ENCODE results near the gene PRUNE2. TPM values are rescaled to one million over a fixed set of nuclear protein-coding genes. Genes with fewer than 3 reads are reported as not detected.

PRUNE2 gene
- total RNA-seq, 4 donors from 2014 or later, result 586 to 728 (median 654) TPM

DNA sequence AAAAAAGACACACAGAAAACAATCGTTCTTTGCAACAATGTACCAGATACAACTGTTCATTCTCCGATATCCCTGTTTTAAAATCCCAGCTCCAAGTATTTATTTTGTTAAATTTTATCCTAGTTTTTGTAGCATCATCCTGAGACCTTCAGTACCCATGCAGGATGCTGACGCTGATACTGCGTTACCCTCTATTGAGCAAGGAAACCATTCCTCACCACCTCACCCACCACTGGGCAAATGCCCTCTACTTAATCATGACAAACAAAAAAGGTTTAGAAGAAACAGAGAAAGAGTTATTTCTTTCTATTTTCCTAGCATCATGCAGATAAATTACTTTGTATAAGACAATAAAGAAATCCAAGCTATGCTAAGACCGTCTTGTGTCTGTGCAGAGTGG, 277.8 kb downstream of the PRUNE2 start:
- 92% methylated on average over 5 of the region's 5 CpGs for WGBS
- DNase-seq (ENCODE audit: extremely low spot score), result no peak
- Histone ChIP-seq H3K27ac (replicated peaks in 1 of 4) (no peak overlapping the region), H3K9me3 (no peaks in the 10 kb centered on the region), H3K36me3 (peaks cover 0 to 98% (median 34%) of the 10 kb centered on the region in 4 donors), H3K27me3 (no peaks in the 10 kb centered on the region), H3K4me3 (no peak overlapping the region), H3K4me1 (no peaks in the 10 kb centered on the region)
- TF ChIP-seq, protein P1, sequence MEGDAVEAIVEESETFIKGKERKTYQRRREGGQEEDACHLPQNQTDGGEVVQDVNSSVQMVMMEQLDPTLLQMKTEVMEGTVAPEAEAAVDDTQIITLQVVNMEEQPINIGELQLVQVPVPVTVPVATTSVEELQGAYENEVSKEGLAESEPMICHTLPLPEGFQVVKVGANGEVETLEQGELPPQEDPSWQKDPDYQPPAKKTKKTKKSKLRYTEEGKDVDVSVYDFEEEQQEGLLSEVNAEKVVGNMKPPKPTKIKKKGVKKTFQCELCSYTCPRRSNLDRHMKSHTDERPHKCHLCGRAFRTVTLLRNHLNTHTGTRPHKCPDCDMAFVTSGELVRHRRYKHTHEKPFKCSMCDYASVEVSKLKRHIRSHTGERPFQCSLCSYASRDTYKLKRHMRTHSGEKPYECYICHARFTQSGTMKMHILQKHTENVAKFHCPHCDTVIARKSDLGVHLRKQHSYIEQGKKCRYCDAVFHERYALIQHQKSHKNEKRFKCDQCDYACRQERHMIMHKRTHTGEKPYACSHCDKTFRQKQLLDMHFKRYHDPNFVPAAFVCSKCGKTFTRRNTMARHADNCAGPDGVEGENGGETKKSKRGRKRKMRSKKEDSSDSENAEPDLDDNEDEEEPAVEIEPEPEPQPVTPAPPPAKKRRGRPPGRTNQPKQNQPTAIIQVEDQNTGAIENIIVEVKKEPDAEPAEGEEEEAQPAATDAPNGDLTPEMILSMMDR (IDR thresholded peaks at IDR 0.05), result no peak
- TF ChIP-seq POLR2A (IDR thresholded peaks at IDR 0.05; ENCODE audit: low read depth) (no peak), EP300 (IDR thresholded peaks at IDR 0.05) (no peak), POLR2AphosphoS5 (IDR thresholded peaks at IDR 0.05) (no peak)
- intact Hi-C loops (cut with DNase I), result no loop called here

DNA sequence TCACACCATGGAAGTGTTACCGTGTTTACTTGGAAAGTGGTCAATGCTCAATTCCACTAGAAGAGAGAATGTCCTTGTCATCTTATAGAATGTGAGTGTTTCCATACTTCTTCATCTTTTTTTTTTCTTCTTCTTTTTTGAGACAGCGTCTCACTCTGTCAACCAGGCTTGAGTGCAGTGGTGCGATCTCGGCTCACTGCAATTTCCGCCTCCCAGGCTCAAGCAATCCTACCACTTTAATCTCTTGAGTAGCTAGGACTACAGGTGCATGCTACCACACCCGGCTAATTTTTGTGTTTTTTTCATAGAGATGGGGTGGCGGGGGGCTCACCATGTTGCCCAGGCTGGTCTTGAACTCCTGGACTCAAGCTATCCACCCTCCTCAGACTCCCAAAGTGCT, 278.9 kb downstream of the PRUNE2 start:
- no peak overlapping the region for H3K27ac ChIP-seq (replicated peaks in 1 of 4)
- no peaks in the 10 kb centered on the region for H3K9me3 ChIP-seq
- DNase-seq (ENCODE audit: extremely low spot score), result no peak
- H3K36me3 ChIP-seq, result peaks cover 0 to 92% (median 29%) of the 10 kb centered on the region in 4 donors
- WGBS, result 86% methylated on average over 7 of the region's 7 CpGs
- TF ChIP-seq EP300 (IDR thresholded peaks at IDR 0.05), result no peak
- TF ChIP-seq, protein P1 (IDR thresholded peaks at IDR 0.05), result no peak
- TF ChIP-seq POLR2AphosphoS5 (IDR thresholded peaks at IDR 0.05), result no peak
- no peak for TF ChIP-seq POLR2A (IDR thresholded peaks at IDR 0.05; ENCODE audit: low read depth)
- no peak overlapping the region for H3K4me3 ChIP-seq
- intact Hi-C loops (cut with DNase I), result no loop called here
- H3K27me3 ChIP-seq, result no peaks in the 10 kb centered on the region
- peaks cover 0 to 1% (median 0%) of the 10 kb centered on the region in 4 donors for H3K4me1 ChIP-seq

DNA sequence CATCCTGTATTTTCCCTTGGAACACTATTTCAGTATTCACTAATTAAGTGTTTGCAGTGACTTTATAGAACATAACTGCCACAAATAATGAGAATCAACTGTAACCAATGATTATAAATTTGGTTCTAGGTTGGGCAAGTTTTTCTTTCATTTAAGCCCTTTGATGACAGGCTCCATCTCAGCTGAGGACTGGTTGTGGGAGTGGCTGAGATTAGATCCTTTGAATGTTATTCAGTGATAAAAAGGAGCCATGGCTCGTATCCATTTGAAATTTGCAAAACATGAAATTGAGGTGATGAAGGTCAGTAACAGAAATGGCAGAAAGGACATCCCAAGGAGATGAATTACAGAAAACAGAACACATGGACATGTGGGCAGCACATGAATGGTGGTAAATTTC, 279.8 kb downstream of the PRUNE2 start:
- H3K27ac ChIP-seq (replicated peaks in 1 of 4), result no peak overlapping the region
- no peak for DNase-seq (ENCODE audit: extremely low spot score)
- TF ChIP-seq POLR2AphosphoS5 (IDR thresholded peaks at IDR 0.05) (no peak), EP300 (IDR thresholded peaks at IDR 0.05) (no peak), POLR2A (IDR thresholded peaks at IDR 0.05; ENCODE audit: low read depth) (no peak)
- TF ChIP-seq, protein P1 (IDR thresholded peaks at IDR 0.05), result no peak
- 57% methylated on average over 1 of the region's 1 CpG for WGBS
- H3K4me1 ChIP-seq, result peaks cover 0 to 10% (median 8%) of the 10 kb centered on the region in 4 donors
- H3K4me3 ChIP-seq, result no peak overlapping the region
- no peaks in the 10 kb centered on the region for H3K9me3 ChIP-seq
- no peaks in the 10 kb centered on the region for H3K27me3 ChIP-seq
- H3K36me3 ChIP-seq, result peaks cover 0 to 92% (median 23%) of the 10 kb centered on the region in 4 donors
- intact Hi-C loops (cut with DNase I), result no loop called here

DNA sequence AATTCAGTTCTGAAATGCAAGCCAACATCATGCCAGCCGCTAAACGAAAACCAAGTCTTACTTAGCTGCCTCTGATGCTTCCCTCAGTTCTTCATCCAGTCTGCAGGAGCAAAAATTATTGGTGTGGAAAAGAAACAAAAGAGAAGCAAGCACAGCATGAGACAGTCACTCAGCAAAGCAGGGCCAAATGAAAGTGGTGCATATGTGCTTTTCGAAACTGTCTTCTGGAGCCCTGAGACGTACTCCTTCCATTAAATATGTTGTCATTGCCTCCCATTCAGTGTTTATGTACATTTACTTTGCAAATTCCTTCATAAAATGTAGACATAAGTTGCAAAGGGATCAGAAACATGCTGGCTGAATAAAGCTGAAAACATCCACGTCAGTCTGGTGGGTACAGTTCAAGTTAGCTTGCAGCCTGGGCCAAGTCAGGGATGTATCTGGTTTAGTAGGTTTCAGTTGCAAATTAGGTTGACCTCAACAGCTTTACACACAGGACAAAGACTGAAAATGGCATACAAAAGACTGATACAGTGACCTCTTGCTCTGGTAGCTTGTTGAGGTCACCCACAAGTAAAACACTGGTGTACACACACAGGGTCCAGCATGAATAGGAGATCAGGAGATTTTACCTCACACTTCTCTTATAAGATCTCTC, 281.4 kb downstream of the PRUNE2 start:
- peaks cover 0 to 76% (median 19%) of the 10 kb centered on the region in 4 donors for H3K36me3 ChIP-seq
- peaks cover 11 to 24% (median 19%) of the 10 kb centered on the region in 4 donors for H3K4me1 ChIP-seq

GRCh38 chr9:76620996-76621395, 284.9 kb downstream of the PRUNE2 start:
- 68% methylated on average over 3 of the region's 3 CpGs for WGBS
- H3K27ac ChIP-seq (replicated peaks in 1 of 4), result no peak overlapping the region

More for the DNA sequence above, 281.4 kb downstream of the PRUNE2 start:
- DNase-seq (ENCODE audit: extremely low spot score), result no peak
- Histone ChIP-seq H3K4me3 (no peak overlapping the region), H3K9me3 (no peaks in the 10 kb centered on the region), H3K27me3 (no peaks in the 10 kb centered on the region), H3K27ac (replicated peaks in 1 of 4) (no peak overlapping the region)
- 81% methylated on average over 5 of the region's 5 CpGs for WGBS
- intact Hi-C loops (cut with DNase I), result no loop called here
- no peak for TF ChIP-seq POLR2A (IDR thresholded peaks at IDR 0.05; ENCODE audit: low read depth)

More at GRCh38 chr9:76620996-76621395, 284.9 kb downstream of the PRUNE2 start:
- DNase-seq (ENCODE audit: extremely low spot score), result no peak
- no peaks in the 10 kb centered on the region for H3K9me3 ChIP-seq
- intact Hi-C loops (cut with DNase I), result no loop called here
- H3K27me3 ChIP-seq, result no peaks in the 10 kb centered on the region
- peaks cover 12 to 35% (median 20%) of the 10 kb centered on the region in 4 donors for H3K4me1 ChIP-seq
- H3K4me3 ChIP-seq, result no peak overlapping the region
- peaks cover 0 to 40% (median 9%) of the 10 kb centered on the region in 4 donors for H3K36me3 ChIP-seq
- TF ChIP-seq EP300 (IDR thresholded peaks at IDR 0.05), result no peak
- no peak for TF ChIP-seq POLR2A (IDR thresholded peaks at IDR 0.05; ENCODE audit: low read depth)
- TF ChIP-seq, protein P1 (IDR thresholded peaks at IDR 0.05), result no peak
- TF ChIP-seq POLR2AphosphoS5 (IDR thresholded peaks at IDR 0.05), result no peak
